Keratinocyte (primary cell): Measurements from ENCODE around the gene TMC7. TPM values are rescaled to one million over a fixed set of nuclear protein-coding genes. Genes with fewer than 3 reads are reported as not detected.

Source experiments
- DNase-seq: peaks from one replicate; pipeline ENCODE4 v3.0.0-alpha.2; 2011; ENCODE audit warnings: low read depth, missing footprints, low spot score
- FAIRE-seq: peaks from 2 replicates; lab custom pipeline; 2011; peaks lifted over from hg19 to GRCh38; lab: Jason Lieb, UNC
- H2AFZ ChIP-seq: 2 replicates; pipeline ENCODE4 v1.6.0; 2012; ENCODE audit warnings: low read length, control low read depth, inconsistent platforms; ENCODE audit not compliant: control insufficient read depth
- H3K27ac ChIP-seq: 2 replicates; pipeline ENCODE4 v1.5.1; 2011; ENCODE audit warnings: low read length; ENCODE audit not compliant: control insufficient read depth, insufficient read depth
- H3K27me3 ChIP-seq: 3 replicates; pipeline ENCODE4 v1.6.0; 2011; ENCODE audit warnings: low read length; ENCODE audit not compliant: control insufficient read depth, insufficient read depth; ENCODE audit errors: extremely low read depth
- H3K36me3 ChIP-seq, 2 experiments: 2 replicates in 1 of 2; 3 replicates in 1 of 2; pipeline ENCODE4 v1.5.1; 2011; ENCODE audit warnings: low read length in 2 of 2, mild to moderate bottlenecking in 1 of 2; ENCODE audit not compliant: control insufficient read depth in 2 of 2, insufficient read depth in 2 of 2; ENCODE audit errors: extremely low read depth in 1 of 2
- H3K4me1 ChIP-seq: 3 replicates; pipeline ENCODE4 v1.5.1; 2011; ENCODE audit warnings: low read length; ENCODE audit not compliant: control insufficient read depth, insufficient read depth; ENCODE audit errors: extremely low read depth
- H3K4me2 ChIP-seq: 3 replicates; pipeline ENCODE4 v1.6.0; 2011; ENCODE audit warnings: low read depth, low read length; ENCODE audit not compliant: control insufficient read depth, insufficient read depth; ENCODE audit errors: extremely low read depth
- H3K4me3 ChIP-seq, 3 experiments: fragments of 200-600 bp in 1 of 3; sonication (generic) in 1 of 3; 2 replicates in 2 of 3; 3 replicates in 1 of 3; pipeline ENCODE4 v1.5.1; 2011 to 2016; ENCODE audit warnings: low read length in 3 of 3, mild to moderate bottlenecking in 3 of 3, control low read depth in 2 of 3, inconsistent platforms in 1 of 3, low read depth in 1 of 3, mixed read lengths in 1 of 3, mixed run types in 1 of 3, moderate library complexity in 1 of 3; ENCODE audit not compliant: control insufficient read depth in 2 of 3, insufficient read depth in 2 of 3; ENCODE audit errors: extremely low read depth in 1 of 3
- H3K79me2 ChIP-seq: 2 replicates; pipeline ENCODE4 v1.6.0; 2012; ENCODE audit warnings: low read length; ENCODE audit not compliant: control insufficient read depth, insufficient read depth
- H3K9ac ChIP-seq: 3 replicates; pipeline ENCODE4 v1.6.0; 2011; ENCODE audit warnings: low read length; ENCODE audit not compliant: control insufficient read depth, insufficient read depth; ENCODE audit errors: extremely low read depth
- H3K9me1 ChIP-seq: 3 replicates; pipeline ENCODE4 v1.6.0; 2011; ENCODE audit warnings: low read length; ENCODE audit not compliant: control insufficient read depth, insufficient read depth; ENCODE audit errors: extremely low read depth
- H3K9me3 ChIP-seq: 2 replicates; pipeline ENCODE4 v1.5.1; 2012; ENCODE audit warnings: low read depth, low read length; ENCODE audit not compliant: control insufficient read depth
- H4K20me1 ChIP-seq: 3 replicates; pipeline ENCODE4 v1.6.0; 2011; ENCODE audit warnings: low read length; ENCODE audit not compliant: control insufficient read depth, insufficient read depth; ENCODE audit errors: extremely low read depth
- EZH2 ChIP-seq: IDR thresholded peaks from one replicate; pipeline ENCODE4 v1.6.1; 2012; ENCODE audit warnings: inconsistent platforms, mild to moderate bottlenecking, low read length, moderate library complexity
- dilution Hi-C: fragments of 300-500 bp; cut with MboI; formaldehyde crosslinking; loops from one replicate; pipeline ENCODE4 v1.7.0; 2020; ENCODE audit warnings: low sequenced_read_pairs; ENCODE audit not compliant: extremely low pct_ligation_motif_present
- polyA plus RNA-seq, 5 experiments: library from polyadenylated mRNA; depleted of rRNA in 3 of 5; stranded (reverse) in 3 of 5; stranded (forward) in 1 of 5; unstranded in 1 of 5; fragments of >200 nt; gene quantifications; 1 replicate in 1 of 5; 2 replicates in 3 of 5; 3 replicates in 1 of 5; pipeline versions ENCODE4 v1.2.1 to v1.2.3, GENCODE V29; 2011 to 2012; ENCODE audit warnings: missing spikeins in 2 of 5, low read depth in 1 of 5, low replicate concordance in 1 of 5
- TF ChIP-seq, protein P1 (sequence below), 3 experiments: IDR thresholded peaks in 1 of 3; conservative IDR thresholded peaks in 1 of 3; optimal IDR thresholded peaks in 1 of 3; 2 replicates in 2 of 3; 3 replicates in 1 of 3; pipeline versions ENCODE3 to v1.5.1; 2011; ENCODE audit warnings: low read length in 3 of 3, mild to moderate bottlenecking in 3 of 3, moderate library complexity in 2 of 3, control low read depth in 1 of 3, inconsistent platforms in 1 of 3; ENCODE audit not compliant: insufficient read depth in 2 of 3; ENCODE audit errors: extremely low read depth in 1 of 3

The TMC7 gene
- polyA plus RNA-seq, 1 donor (not counting 4 experiments of a cell fraction or from before 2014, with no cell fraction given) = 8.5 TPM

GRCh38 chr16:18937390-18937789 lies 46.3 kb upstream of the TMC7 start:
- Histone ChIP-seq H3K27ac (no peak overlapping the region), H3K4me3 (no peak overlapping the region), H3K4me1 (no peaks in the 10 kb centered on the region), H3K79me2 (no peaks in the 10 kb centered on the region), H3K9me3 (no peaks in the 10 kb centered on the region), H4K20me1 (no peaks in the 10 kb centered on the region), H3K27me3 (no peaks in the 10 kb centered on the region), H3K9ac (no peak overlapping the region), H3K4me2 (no peak overlapping the region), H3K36me3 (no peaks in the 10 kb centered on the region), H2AFZ (no peak overlapping the region), H3K9me1 (no peaks in the 10 kb centered on the region)
- TF ChIP-seq EZH2 = no peak
- TF ChIP-seq, protein P1, sequence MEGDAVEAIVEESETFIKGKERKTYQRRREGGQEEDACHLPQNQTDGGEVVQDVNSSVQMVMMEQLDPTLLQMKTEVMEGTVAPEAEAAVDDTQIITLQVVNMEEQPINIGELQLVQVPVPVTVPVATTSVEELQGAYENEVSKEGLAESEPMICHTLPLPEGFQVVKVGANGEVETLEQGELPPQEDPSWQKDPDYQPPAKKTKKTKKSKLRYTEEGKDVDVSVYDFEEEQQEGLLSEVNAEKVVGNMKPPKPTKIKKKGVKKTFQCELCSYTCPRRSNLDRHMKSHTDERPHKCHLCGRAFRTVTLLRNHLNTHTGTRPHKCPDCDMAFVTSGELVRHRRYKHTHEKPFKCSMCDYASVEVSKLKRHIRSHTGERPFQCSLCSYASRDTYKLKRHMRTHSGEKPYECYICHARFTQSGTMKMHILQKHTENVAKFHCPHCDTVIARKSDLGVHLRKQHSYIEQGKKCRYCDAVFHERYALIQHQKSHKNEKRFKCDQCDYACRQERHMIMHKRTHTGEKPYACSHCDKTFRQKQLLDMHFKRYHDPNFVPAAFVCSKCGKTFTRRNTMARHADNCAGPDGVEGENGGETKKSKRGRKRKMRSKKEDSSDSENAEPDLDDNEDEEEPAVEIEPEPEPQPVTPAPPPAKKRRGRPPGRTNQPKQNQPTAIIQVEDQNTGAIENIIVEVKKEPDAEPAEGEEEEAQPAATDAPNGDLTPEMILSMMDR (optimal IDR thresholded peaks at IDR 0.05 in 1 of 3, IDR thresholded peaks at IDR 0.05 in 1 of 3, conservative IDR thresholded peaks at IDR 0.05 in 1 of 3; ENCODE audit: extremely low read depth in 1 of 3, insufficient read depth in 2 of 3, low read length in 3 of 3) = no peak
- dilution Hi-C loops = no loop called here
- DNase-seq (no peak), FAIRE-seq (no peak)

DNA sequence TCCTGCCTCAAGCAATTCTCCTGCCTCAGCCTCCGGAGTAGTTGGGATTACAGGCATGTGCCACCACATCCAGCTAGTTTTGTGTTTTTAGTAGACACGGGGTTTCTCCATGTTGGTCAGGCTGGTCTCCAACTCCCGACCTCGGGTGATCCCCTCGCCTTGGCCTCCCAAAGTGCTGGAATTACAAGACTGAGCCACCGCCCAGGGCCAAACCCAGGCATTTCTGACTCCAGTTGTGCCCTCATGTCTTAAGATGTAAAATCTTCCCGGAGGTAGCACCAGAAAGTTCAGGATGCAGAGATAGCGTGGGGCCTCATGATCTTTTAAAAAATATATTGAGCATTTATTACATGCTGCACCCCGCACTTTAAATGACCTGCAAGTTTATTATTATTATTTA lies 44.7 kb upstream of the TMC7 start:
- dilution Hi-C loops = no loop called here
- H3K4me1 ChIP-seq = no peaks in the 10 kb centered on the region
- FAIRE-seq (no peak), DNase-seq (no peak)
- no peak overlapping the region for H3K4me3 ChIP-seq
- H3K9me1 ChIP-seq = no peaks in the 10 kb centered on the region
- no peak overlapping the region for H3K27ac ChIP-seq
- H2AFZ ChIP-seq = no peak overlapping the region
- no peak overlapping the region for H3K4me2 ChIP-seq
- no peak for TF ChIP-seq EZH2
- TF ChIP-seq, protein P1 (optimal IDR thresholded peaks at IDR 0.05 in 1 of 3, IDR thresholded peaks at IDR 0.05 in 1 of 3, conservative IDR thresholded peaks at IDR 0.05 in 1 of 3; ENCODE audit: extremely low read depth in 1 of 3, insufficient read depth in 2 of 3, low read length in 3 of 3) = no peak
- H3K9me3 ChIP-seq = no peaks in the 10 kb centered on the region
- no peaks in the 10 kb centered on the region for H3K79me2 ChIP-seq
- H3K36me3 ChIP-seq = no peaks in the 10 kb centered on the region
- H4K20me1 ChIP-seq = no peaks in the 10 kb centered on the region
- no peaks in the 10 kb centered on the region for H3K27me3 ChIP-seq
- H3K9ac ChIP-seq = no peak overlapping the region
